Measurements from ENCODE around the gene HPS1.

The HPS1 gene

GRCh38 chr10:98414578-98414931 lies 32.2 kb downstream of the HPS1 start:
- DNase-seq (ENCODE audit: low read depth): no peak
- TF ChIP-seq CTCF (conservative IDR thresholded peaks at IDR 0.05; ENCODE audit: low read depth, low read length): no peak
- H3K4me3 ChIP-seq (ENCODE audit: low read depth, low read length): peak overlapping the region; percentile 78

DNA sequence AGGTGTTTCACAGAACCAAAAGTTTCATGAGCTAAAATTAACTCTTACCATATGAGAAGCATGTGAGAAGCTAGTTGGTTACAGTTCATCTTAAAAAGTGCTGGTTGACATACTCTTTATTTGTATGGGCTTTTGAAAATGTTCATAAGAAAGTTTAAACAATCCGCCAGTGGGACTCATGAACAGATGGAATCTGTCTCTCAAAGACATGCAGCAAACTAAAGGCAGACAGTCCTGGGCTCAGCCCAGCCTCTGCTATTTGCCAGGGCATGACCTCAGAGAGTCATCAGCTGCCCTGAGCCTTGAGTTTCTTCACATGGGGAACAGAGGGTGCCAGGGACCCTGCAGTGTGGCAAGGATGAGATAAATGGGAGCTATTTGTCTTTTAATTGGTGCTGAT lies 35.0 kb downstream of the HPS1 start:
- no peak overlapping the region for H3K4me3 ChIP-seq (ENCODE audit: low read depth, low read length)
- TF ChIP-seq CTCF (conservative IDR thresholded peaks at IDR 0.05; ENCODE audit: low read depth, low read length): no peak
- DNase-seq (ENCODE audit: low read depth): peak; percentile 26

DNA sequence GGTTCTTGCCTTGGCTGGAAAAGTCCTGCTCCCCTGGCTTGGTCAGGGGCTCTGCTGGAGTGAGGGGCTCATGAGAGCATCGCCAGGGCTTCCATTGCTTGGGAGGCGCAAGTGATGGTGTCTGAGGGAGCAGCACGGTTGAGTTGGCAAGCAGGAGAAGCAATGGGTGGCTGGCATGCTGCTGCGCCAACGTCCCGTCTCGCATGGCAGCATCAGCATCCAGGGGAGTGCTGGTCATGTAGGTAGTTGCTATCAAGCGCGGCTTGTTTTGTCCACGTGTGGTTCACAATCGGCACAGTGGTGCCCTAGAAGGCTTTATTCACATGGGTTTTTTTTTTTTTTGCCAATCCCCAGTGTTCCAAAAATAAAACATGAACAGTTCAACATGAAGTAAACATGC lies 35.6 kb downstream of the HPS1 start:
- TF ChIP-seq CTCF (conservative IDR thresholded peaks at IDR 0.05; ENCODE audit: low read depth, low read length): no peak
- H3K4me3 ChIP-seq (ENCODE audit: low read depth, low read length): no peak overlapping the region
- DNase-seq (ENCODE audit: low read depth): no peak

- DNase-seq (ENCODE audit: low read depth): no peak
- TF ChIP-seq CTCF (conservative IDR thresholded peaks at IDR 0.05; ENCODE audit: low read depth, low read length): no peak
- H3K4me3 ChIP-seq (ENCODE audit: low read depth, low read length): no peak overlapping the region
Measured at GRCh38 chr10:98410759-98411158, 36.0 kb downstream of the HPS1 start.

- no peak for DNase-seq (ENCODE audit: low read depth)
- no peak overlapping the region for H3K4me3 ChIP-seq (ENCODE audit: low read depth, low read length)
- no peak for TF ChIP-seq CTCF (conservative IDR thresholded peaks at IDR 0.05; ENCODE audit: low read depth, low read length)
Measured at GRCh38 chr10:98410135-98410743, 36.5 kb downstream of the HPS1 start.

DNA sequence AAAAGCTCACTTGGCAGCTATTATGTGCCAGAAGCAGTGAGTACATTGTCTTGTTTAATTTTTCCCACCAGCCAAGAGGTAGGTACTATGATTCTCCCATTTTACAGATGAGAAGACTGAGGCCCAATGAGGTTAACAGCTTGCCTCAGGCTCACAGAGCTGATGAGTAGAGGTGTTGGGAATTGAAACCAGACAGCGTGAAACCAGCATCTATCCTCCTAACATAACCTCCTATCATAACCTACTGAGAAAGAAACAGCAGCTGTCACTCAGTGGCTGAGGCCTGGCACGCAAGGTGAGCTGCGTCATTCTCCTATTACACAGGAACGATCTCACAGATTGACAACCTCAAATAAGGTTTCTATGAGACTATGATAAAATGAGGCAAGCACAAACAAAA lies 37.9 kb downstream of the HPS1 start:
- TF ChIP-seq CTCF (conservative IDR thresholded peaks at IDR 0.05; ENCODE audit: low read depth, low read length): no peak
- no peak for DNase-seq (ENCODE audit: low read depth)
- H3K4me3 ChIP-seq (ENCODE audit: low read depth, low read length): no peak overlapping the region

DNA sequence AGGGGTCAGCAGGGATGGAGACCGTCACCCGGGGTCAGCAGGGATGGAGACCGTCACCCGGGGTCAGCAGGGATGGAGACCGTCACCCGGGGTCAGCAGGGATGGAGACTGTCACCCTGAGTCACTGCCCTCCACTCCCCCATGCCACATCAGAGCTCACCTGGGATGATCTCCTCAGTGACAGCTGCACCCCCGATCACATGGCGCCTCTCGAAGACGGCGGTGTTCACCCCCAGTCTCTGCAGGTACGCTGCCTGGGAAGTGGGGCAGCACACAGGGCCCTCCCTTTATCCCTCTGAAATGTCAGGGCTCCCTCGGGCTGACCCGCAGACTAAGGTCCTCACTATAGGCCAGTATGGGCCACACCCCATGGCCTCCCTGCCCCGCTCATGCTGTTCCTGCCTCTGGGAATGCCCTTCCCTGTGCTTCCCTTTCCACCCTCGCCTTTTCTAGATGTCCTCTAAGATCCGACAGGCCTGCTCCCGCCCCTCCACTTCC lies 38.9 kb downstream of the HPS1 start:
- H3K4me3 ChIP-seq (ENCODE audit: low read depth, low read length): no peak overlapping the region
- no peak for DNase-seq (ENCODE audit: low read depth)
- TF ChIP-seq CTCF (conservative IDR thresholded peaks at IDR 0.05; ENCODE audit: low read depth, low read length): no peak
